Hematopoietic multipotent progenitor cell treated with erythropoietin and hydrocortisone succinate and interleukin-3 and kit ligand, for 8 days (in vitro differentiated cells): ENCODE measurements around the gene NELFE.
"Not testable (repeated sequence)": the region's sequence is repeated elsewhere in the genome, so short reads cannot be mapped to it uniquely, and the experiment has no call there.

Experiments
- DNase-seq: peaks from one replicate; pipeline ENCODE4 v3.0.0-alpha.2; 2015

The NELFE gene

GRCh38 chr6:31915756-31916155, 43.0 kb downstream of the NELFE start:
- DNase-seq: no peak

- DNase-seq: no peak
These were observed 43.4 kb downstream of the NELFE start for GRCh38 chr6:31915351-31915750.

GRCh38 chr6:31911826-31912585, 46.8 kb downstream of the NELFE start:
- DNase-seq: no peak

GRCh38 chr6:31909298-31909697, 49.5 kb downstream of the NELFE start:
- DNase-seq: not testable (repeated sequence)

- no peak for DNase-seq
These were observed 50.0 kb downstream of the NELFE start for GRCh38 chr6:31908791-31909190.

GRCh38 chr6:31908255-31908654, 50.5 kb downstream of the NELFE start:
- DNase-seq: not testable (repeated sequence)

GRCh38 chr6:31907158-31907813, 51.5 kb downstream of the NELFE start:
- no peak for DNase-seq

- not testable (repeated sequence) for DNase-seq
These were observed 52.0 kb downstream of the NELFE start for GRCh38 chr6:31906727-31907126.

- DNase-seq: no peak
These were observed 52.6 kb downstream of the NELFE start for GRCh38 chr6:31906122-31906521.

- no peak for DNase-seq
These were observed 53.7 kb downstream of the NELFE start for GRCh38 chr6:31905041-31905440.

GRCh38 chr6:31903957-31904356, 54.8 kb downstream of the NELFE start:
- DNase-seq: peak; percentile 58
